NOMO-1 treated with DMSO at 0.1 percent for 48 hours (cell line): ENCODE measurements around the gene SPDL1.

Experiments used
- DNase-seq: peaks from one replicate; lab custom pipeline; 2025; ENCODE audit not compliant: unreplicated experiment; lab: John Stamatoyannopoulos, UW

SPDL1 gene

DNA sequence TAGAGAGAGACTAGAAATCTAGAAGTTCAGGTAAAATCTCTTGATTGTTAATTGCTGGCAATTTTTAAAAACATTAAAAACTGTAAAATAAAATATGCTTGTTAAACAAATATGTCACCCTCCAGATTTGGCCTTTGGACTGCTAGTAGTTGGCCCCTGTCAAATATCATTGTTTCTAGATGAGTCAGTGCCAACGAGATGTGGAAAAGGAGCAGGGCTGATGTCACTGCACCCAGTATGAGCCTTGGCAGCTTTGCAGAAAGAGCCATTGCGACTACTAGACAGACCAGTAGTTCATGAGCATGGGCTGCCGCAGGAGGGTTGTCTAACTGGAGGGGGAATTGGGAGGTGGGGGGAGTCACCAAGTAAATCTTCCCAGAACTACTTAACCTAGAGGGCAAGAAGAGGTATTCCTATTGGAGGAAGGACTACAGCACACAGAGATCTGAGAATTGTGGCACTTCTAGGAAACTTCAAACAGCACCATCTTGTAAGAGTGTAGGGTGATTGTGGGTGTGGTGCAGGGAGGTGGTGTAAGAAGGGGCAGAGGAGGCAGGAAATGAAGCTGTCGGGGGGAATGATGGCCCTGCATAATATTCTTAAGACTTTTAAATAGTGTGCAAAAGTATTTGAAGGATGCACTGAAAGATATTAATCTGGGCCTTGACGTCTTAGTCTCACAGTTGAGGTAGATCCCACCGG lies 46.4 kb downstream of the SPDL1 start:
- DNase-seq = no peak

DNA sequence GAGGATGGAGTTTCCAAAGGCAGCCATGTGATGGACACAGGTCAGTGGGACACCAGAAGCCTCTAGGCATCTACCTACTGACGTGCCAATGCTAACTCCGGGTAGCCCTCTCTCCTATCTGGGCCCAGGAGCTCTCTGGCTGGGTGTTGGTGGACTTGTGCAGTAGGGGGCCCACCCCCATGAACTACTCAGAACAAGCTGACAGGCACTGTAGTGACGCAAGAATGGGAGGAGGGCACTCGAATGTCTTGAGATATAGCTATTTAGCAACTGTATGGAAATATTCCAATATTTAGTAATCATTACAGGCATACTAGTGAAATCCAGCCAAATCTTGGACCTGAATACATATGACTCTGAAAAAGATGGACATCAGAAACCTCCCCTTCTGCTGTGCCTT lies 47.8 kb downstream of the SPDL1 start:
- DNase-seq = no peak

DNA sequence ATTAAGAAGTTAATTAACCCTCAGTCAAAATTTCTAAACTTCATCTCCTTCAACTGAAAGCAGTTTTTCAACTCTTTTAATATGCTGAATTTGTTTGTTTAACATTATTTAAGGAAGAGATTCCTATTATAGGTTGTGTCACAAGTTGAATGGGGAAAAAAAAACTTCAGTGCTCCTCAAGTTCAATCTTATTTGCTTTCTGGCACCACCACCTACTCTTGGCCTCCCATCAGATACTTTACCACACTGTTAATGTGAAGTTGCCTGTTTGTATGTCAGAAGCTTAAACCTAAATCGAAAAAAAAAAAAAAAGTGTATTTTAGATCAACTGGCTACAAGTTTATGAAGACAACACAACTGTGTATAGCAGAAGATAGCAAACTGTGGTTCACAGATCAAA lies 49.4 kb downstream of the SPDL1 start:
- no peak for DNase-seq

DNA sequence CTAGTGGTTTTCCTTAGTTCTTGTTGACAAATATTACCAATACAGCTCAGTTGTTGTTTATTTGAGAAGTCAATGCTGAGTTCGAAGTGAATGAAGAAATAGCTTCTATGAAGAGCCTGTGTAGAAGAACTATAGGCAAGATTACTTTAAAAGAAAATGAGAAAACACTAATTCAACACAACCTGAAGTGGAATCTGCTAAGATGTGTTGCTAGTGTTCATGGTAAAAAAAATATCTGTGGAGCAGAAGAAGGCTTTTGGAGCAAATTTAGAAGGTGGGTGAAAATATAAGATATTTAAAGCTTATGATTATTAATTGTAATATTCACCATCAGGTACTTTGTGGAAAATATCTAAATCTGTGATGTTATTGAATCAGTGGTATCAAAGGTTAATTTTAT lies 51.0 kb downstream of the SPDL1 start:
- no peak for DNase-seq

DNA sequence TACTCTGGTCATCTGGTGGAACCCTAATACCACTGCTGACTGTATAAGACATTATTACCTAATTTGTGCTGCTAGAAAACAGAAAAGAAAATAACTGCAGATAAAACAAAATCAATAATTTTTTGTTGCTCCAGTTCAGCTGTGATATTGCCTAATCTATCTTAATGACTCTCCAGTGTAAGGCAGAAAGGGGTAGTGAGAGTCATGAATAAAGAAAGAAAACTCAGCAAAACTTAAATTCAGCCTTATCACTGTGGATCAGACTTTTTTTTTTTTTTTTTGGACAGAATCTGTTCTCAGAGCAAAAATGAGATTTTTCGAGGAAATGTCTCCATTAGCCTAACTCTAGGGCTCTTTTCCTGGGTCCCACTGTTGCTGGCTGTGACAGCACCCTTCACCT lies 52.4 kb downstream of the SPDL1 start:
- DNase-seq = peak; percentile 92

DNA sequence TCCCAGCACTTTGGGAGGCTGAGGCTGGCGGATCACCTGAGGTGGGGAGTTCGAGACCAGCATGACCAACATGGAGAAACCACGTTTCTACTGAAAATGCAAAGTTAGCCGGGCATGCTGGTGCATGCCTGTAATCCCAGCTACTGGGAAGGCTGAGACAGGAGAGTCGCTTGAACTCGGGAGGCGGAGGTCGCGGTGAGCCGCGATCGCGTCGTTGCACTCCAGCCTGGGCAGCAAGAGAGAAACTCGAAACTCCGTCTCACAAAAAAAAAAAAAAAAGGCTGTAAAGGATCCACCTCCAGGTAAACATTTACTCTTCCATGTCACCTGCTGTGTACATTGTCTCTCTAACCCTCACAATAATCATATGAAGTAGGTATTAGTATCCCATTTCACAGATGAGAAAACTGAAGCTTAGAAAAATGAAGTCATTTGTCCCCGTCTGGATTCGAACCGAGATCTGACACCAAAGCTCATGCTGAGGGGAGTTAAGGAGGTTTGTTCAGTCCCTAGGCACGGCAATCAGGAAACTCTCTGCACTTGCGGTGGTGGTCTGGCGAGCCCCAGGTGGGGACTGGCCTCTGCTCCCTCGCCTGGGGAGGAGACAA lies 53.0 kb downstream of the SPDL1 start:
- DNase-seq = no peak

DNA sequence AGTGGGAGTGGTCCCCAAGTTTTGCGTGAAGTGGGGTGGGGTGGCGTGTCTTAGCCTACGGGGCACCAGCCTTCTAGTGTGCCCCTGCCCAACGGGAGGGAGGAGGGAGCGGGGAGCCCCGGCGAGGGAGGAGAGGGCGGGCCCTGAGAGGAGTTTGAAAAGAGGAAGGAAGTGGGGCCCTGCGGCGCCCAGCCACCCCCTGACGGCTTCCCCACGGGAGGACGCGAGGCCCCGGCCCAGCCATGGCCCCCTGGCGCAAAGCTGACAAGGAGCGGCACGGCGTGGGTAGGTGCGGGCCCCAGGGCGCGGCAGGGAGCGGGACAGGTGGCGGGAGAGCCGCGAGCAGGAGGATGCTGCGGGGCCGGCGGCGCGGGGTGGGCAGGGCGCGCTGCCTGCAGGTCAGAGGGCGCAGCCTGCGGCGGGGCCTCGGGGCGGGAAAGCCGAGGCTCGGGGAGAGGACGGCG lies 53.5 kb downstream of the SPDL1 start, which contains the start of gene DOCK2:
DOCK2 (plus strand) TSS at position 191 of the 464 bp plus-strand sequence; CDS start at position 243, 52 bp downstream.
- DNase-seq = peak; percentile 91

DNA sequence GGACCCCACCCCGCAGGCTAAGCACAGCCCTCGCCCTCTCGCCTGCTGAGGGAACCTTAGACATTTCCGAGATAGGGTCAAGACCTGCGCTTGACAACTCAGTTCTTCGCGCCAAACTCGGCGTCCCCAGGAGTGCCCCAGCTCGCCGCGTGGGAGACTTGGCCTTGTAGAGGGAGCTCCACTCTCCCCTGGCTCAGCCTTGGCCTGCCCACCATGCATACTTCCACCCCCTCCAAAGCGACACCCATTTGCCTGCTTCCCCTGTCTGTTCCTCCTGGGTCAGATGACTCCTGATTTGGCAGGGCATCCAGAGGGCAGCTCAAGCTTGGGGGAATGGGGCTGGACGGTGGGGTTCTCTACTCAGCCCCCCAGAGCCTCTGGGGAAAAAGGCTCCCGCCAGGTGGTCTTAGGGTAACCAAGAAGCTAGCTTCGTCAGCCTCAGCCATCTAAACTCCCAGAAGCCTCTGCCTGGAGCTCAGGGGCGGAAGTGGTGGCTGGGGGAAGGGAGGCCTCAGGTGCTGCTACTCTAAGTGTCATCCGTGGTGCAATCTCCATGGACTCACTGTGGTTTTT lies 54.1 kb downstream of the SPDL1 start:
- DNase-seq = peak; percentile 82

DNA sequence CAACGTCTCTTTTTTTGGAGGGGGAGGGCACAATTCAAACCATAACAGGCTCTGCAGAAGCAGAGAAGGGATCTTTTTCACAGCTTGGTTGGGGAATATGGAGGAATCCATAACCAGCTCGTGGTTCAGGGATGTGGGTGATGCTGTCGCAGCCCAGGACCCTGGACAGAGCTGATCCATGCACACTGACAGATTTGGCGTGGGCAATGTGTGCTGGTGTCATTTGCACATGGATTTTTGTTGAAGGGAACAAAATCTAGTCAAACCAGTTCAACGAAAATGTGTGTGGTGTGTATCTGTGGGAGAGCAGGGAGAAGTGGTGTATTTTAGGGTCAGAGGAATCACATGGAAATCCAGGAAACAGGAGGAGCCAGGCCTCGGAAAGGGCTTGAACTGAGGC lies 57.7 kb downstream of the SPDL1 start:
- no peak for DNase-seq

DNA sequence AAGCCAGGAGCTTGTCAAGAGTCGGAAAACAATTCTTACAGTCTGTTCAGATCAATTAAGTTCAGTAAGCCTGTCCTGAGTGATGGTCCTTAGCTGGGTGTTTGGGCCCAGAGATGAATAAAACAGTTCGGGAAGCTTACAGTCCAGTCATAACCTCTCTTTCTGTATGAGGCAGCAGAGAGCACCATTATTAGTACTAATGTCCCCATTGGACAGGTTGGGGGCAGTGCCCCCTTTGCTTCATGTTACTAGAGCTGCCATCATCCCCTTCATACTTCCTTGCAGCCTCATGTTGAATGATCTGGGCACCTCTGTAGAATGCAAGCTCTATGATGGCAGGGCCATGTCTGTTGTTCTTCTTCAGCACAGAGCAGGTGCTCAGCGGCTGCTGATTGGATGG lies 63.3 kb downstream of the SPDL1 start:
- DNase-seq = no peak

DNA sequence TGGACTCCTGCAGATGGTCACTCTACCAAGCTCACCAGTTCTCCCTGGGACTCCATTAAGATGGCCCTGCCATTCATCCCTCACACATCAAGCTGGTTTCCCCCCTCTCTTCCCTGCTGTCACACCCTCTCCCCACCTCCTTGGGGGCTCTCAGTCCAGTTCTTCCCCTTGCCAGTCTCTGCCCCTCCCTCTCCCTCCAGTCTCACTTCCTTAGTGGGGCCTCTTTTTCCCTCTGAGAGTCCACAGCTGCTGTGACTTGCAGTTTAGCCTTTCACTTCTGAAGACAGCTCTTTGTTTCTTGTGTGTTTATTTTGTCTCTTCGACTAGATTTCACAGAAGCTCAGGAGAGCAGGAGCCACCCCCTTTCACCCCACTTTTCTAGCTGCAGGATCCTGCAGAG lies 64.0 kb downstream of the SPDL1 start:
- DNase-seq = peak; percentile 82

DNA sequence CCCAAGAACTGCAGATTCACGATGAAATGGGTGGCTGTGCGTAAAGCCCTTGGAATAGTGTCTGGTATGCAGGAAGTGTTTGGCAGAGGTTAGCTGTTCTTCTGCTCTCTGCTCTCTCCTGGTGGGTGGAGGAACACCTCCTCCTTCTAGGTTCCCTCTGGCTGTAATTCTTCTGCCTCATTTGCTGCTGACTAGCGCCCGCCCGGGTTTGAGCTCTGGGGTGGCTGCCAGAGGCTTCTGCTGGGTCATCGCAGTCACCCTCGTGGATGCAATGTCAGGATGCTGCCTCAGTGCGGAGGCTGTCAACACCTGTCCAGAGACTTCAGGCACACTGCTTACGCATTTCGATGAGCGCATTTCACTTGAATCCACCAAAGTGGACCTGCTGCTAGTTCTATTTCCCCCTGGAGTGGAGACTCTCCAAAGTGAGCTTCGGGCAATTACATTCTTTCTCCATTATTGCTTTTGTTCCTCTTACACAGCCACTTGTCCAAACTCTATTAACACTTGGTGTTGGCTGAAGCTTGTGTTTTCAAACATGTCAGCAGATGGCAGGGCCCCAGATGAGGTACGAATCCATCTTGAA lies 65.2 kb downstream of the SPDL1 start:
- DNase-seq = no peak

DNA sequence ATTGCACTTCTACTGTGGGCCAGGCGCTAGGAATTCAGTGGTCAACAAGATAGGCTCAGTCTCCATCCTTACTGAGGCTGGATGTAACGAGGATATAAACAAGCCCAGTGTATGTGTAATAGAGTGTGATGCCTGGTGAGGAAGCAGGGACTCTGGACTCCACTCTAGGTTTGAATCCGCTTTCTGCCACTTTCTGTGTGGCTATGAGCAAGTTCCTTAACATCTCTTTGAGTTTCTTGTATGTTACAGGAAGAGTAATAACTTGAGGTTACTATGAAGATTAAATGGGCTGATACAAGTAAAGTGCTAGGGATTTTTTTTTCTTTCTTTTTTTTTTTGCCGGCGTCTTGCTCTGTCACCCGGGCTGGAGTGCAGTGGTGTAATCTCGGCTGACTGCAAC lies 65.9 kb downstream of the SPDL1 start:
- no peak for DNase-seq

DNA sequence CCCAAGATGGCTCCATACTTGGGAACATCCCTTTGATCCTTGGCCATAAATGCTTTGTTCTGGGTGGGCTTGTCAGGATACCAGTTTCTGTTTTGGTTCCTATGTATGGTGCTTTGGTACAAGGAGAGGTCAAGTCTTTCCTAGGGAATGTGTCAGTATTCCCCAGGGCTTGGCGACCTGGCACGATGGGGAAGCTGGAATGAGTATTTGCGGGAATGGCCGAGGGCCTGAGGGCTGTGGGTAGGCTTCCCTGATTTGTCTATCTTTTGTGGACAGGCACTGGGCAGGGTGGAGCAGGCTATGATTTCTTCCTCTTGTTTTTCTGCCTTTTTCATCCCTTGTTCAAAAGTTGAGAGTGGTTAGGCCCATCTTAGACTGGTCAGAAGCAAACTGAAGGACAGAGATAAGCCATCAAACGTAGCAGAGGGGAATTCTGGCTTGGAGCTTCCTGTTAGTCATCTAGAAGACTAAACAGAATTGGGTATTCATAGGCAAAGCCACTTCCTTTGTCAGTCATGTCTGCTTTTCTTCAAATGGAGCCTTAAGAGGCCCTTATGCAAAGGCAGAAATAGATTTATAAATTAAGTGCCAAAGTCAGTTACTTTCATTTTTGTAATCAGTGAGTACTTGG lies 67.2 kb downstream of the SPDL1 start:
- DNase-seq = peak; percentile 3

DNA sequence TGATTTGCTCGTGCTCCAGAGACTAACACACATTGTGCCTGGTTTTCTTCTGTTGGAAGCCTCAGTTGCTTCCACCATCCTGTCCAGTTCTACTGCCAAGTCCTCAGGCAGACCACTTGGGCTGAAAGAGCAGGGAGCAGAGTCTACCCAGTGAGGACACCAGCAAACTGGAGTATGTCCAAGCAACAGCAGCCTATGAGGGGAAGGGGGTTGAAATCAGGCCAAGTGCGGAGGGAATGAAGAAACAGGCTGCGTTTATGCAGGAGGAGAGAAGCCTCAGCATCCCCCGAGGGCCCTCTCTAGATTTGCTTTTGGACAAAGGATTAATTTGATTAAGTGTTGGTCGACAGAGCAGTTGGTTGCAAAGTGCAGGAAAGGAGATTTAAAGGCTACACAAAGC lies 68.0 kb downstream of the SPDL1 start:
- DNase-seq = no peak

DNA sequence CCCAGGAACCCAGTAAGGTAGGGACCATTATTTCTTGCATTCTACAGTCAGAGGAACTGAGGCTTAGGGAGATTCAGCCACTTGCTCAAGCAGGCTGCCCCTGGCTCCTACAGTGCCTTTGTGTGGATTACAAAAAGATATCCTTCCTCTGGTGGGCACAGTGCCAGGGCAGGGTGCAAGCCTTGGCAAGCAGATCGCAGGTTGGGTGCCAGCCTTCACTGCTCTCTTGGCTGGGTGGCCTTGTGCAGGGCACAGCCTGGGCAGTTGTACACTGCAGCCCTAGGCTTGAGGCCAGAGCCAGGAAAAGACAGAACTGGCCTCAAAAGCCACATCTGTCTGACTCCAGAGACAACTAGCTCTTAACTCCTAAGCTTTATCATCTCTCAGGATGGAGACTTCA lies 68.5 kb downstream of the SPDL1 start:
- DNase-seq = no peak

DNA sequence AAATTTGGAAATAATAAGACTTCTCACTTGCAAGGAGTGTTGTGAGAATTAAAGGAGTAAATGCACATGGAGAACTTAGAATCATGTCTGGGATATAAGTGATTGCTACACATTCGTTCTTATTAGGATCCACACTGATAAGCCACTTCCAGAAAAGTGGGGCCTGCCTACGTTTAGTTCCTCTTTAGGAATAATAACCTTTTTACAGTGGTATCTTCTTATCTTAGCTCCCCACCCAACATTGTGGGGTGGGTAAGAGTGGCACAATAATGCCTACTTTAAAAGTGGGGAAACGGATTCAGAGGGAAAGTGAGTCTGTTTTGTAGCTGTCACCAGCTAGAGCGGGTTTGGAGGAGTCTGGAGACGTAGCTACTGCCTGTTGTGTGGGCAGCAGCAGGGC lies 69.5 kb downstream of the SPDL1 start:
- no peak for DNase-seq
